CD4-positive, alpha-beta T cell treated with Interleukin-10 for 1 hour (primary cell): ENCODE measurements around the gene GRAMD2A.

Experiments used
- DNase-seq: peaks from one replicate; pipeline ENCODE4 v3.0.0-alpha.2; 2020

The GRAMD2A gene

DNA sequence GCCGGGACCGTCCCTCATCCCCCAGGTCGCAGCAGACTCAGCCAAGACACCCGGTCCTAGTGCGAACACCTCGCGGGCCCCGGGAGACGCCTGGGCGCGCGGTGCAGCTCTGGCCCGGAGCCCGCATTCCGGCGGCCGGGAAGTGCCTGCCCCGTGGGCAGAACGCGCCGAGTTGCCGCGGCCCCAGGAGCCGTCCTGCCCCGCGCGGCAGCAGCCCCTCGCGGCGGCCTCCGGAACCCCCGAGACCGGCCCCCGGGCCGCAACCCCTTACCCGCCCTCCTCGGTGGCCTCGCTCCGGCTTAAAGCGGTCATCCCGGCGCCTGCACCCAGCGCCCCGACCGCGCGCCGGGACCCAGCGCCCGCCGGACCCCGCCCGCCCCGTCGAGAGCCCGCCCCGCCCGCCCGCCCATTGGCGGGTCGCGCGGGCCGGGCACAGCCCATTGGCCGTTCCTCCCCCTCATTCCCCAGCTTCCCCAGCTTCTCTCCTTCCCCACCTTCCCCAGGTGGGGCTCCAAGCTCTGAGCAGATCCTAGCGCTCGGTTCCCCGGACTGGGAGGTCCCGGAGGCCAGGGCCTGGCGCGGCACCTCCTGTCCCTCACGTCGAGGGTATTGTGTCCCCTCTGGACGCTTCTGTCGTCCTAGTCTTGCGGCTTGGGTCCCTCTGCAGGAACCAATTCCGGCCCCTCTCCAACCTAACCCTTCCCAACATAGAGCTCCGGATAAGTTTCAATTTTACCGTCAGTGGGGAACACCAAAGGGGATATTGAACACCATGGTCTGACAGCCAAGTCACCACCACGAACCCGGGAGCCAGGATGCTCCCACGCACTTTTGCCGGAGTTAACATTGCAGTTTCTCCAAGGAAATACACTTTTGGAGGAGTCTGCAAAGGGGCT is at the start of gene GRAMD2A:
Gene GRAMD2A (minus strand): TSS at position 328 of the 896 bp plus-strand sequence.
- peak; percentile 11 for DNase-seq

DNA sequence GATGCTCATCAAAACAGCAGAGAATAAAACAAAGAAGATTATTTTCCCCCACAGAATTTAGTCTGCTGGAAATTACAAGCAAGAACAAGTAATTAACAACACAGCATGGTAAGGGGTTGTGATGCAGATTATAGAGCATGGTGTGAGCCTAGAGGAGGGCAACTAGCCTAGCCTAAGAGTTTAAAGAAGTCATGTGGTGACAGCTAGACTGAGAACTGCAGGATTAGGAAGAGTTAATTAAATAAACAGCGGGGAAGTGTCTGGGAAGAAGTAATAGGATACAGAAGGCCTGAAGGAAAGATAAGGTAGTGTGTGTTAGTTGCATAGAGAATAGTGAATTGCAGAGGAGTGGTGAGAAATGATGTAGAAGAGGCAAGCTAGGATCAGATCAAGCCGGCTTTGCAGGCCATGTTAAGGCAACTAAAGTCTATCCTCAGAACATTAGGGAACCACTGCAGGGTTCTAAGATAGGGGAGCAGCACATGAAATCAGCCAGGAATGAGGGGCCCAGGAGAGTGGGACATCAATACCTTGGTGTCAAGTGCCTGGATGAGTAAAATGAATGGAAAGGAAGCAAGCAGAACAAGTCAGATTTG is 45.3 kb upstream of the GRAMD2A start:
- no peak for DNase-seq

DNA sequence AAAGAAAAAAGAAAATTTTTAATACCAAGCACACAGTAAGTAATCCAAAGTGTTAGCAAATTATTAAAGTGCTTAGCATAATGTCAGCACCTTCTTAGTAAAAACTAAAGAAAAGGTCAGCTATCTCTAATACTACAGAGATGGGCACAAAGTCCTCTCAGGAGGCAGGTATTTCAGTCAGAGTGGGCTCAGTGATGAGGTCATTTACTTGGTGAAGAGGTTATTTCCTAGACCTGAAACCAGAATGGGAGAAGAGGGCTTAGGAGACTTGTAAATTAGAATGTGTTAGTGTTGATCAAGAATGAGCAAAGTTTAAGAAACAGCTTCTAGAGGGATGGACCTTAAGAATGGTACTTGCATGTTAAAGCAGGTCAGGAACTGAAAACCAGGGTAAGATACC is 42.1 kb upstream of the GRAMD2A start:
- no peak for DNase-seq

DNA sequence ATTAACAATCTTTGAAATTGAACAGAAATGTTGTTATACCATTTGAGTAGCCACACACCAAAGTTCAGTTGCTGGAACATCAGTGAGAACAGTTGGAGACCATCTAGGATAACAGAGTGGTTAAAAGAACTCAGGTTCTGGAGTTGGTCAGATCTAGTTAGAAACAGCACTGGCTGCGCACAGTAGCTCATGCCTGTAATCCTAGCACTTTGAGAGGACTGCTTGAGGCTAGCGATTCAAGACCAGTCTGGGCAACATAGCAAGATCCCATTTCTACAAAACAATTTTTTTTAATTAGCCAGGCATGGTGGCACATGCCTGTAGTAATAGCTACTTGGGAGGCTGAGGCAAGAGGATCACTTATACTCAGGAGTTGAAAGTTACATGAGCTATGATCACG is 41.0 kb upstream of the GRAMD2A start:
- no peak for DNase-seq

DNA sequence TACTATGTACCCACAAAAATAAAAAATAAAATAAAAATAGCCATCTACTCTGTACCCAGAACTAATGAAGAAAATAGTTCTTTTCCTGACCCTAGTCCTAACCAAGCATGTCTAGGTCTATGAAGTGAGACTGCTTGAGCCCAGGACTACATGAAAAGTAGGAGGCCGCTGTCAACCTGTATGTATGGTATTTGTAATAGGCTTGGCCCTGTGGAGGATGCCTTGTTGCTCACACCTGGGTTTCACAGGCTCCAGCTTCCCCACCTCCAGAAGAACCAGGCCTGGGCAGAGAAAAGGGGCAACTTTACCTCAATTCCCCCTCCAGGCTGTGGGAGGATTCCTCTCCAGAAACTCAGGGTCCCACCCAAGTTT is 40.3 kb upstream of the GRAMD2A start:
- no peak for DNase-seq

DNA sequence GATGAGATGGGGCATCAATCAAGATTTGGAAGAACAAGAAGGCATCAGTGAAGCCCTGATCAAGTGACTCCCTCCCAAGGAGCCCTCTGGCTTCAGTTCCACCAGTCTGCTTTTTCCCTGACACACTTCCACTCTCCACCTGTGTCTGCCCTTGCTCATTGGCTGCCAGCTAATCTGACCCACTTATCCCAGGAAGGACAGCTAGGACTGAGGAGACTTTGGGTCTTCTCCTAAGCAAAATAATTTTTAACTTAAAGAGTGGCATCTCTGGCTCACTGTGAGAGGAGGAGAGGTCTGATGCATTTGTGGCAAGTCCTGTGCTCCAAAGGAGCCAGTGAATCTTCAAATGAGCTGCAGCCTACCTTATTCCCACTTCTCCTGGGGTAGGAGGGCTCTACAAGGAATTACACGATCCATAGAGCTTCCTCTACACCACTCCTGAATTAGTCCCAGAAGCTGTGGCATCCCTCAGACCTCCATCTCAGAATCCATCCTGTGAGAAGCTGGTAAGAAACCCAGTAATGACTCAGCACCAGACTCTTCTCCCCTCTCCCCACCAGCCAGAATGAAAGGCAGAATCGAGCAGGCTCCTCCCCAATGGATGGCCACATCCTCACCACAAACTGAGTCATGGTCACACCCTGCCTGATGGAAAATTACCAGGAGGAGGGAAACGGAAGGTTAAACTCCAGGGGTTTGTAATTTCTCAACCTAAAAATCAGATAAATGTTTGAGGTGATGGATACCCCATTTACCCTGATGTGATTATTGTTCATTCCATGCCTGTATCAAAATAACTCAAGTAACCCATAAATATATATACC is 39.7 kb upstream of the GRAMD2A start:
- peak; percentile 33 for DNase-seq

DNA sequence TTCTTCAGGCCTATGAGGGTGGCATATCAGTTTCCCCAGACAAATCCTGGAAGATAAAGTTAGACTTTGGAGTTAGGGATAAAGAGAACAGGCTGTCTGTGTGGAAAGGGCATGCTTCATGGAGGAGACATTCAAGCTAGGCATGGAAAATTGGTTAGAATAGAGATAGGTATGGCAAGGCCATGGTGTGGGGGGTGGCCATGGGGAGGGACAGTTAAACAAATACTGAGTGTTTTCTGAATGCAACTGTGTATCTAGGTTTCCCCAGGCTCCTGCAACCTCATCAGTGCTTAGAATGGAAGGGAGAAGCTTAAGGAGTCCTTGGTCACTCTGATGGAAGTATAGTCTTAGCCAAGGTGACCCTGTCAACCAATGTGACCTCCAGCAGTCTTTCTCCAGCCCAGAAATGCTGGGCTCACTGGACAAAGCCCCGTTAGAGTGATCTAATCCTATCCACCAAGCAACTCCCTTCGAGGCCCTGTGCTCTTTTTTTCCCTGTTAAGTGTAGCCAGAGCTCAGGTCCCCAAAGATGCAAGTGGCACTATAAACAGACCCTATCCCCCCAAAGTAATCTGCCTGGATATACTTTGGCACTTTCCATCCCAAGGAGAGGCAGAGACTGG is 38.9 kb upstream of the GRAMD2A start:
- no peak for DNase-seq

DNA sequence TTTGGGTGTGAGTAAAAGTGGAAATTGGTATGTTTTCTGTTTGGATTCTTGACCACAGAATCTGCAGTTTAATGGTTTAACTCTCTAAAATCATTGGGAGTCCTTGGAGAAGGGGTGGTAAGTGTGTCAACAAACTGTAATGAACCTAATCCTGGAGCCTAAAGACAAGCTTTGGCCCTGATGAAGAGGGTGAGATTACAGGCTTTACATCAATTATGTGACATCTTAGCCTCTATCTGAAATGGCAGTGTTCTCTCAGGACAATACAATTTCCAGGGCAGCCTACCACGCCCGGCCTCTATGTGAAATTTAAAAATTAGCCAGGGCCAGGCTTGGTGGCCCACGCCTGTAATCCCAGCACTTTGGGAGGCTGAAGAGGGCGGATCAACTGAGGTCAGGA is 37.7 kb upstream of the GRAMD2A start:
- DNase-seq: no peak

DNA sequence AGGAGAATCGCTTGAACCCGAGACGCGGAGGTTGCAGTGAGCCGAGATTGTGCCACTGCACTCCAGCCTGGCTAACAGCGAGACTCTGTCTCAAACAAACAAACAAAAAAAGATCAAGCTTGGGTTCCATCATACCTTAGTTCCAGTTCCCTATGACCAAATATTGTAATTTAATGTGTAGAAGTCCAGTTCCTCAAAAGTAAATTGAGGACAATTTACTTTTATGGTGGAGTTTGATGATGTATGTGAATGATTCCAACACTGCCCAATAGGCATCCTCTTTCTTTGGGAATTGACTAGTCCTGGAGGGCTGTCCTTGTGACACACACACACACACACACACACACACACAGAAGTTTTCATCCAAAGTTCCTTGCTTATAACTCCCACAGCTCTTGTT is 36.2 kb upstream of the GRAMD2A start:
- no peak for DNase-seq

DNA sequence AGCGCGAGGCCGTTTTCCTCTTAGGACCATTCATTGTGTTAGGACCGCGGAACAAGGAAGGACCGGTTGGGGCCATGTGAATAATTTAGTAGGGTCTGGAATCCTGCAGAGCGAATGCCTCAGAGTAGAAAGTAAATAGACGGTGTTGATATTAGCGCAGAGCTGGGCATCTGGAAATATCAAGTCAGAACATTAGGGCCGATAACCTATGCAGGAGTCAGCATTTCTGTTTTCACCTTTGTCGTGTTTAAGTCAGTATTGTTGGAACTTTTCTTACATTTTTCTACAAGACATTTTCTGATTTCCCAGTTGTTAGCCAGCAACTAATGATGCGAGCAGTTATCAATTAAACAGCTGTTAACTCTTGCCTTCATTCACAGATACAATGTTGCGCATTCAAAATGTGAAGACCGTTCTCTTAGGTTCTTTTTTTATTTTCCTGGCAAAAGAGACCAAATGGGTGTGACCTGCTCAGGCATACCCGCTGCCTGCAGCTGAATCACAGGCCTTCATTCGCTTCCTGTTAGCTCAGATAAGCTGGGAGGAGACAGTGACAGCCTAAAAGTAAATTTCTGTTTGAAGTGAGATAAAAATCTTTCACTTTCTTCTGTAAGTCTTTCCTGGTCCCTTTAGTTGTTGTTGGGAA is 34.4 kb upstream of the GRAMD2A start:
- DNase-seq: peak; percentile 73

DNA sequence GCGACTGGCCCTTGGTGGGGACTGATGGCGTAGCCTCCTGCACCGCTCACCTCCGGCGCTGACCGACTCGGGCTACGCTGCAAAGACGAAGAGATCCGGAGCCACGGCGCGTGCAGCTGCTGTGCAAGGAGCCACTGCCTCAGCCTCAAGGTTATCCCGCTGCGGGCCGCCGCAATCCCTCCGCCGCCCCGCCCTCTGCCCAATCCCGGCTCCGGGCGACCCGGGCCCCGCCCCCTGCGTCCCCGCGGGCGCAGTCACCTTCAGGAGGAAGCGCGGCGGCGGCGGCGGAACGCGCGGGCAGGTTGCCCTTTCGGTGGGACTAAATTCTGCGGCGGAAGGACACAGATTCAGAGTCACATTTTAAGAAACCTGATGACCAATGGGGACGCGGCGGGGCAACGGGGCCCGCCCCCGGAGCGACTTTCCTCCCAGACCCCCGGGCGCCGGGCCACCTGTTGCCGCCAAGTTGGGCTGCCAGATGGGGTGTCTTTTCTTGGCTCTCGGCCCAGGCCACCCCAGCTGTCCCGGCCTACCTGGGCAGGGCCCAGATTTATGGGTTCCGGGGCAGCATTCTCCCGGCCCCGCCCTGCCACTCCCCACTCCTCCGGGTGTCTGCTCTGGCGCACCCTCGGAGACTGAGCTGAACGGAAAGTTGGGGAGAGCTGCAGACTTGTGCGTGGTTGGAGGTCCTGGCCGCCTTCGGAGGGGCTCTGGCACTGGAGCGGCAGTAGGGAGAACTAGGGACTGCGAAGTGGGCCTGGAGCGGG is 33.7 kb upstream of the GRAMD2A start, which contains the start of gene PKM:
Gene PKM (minus strand): TSS at position 125 of the 767 bp plus-strand sequence. CDS start 12,093 bp downstream, outside the sequence.
- DNase-seq: peak; percentile 95

DNA sequence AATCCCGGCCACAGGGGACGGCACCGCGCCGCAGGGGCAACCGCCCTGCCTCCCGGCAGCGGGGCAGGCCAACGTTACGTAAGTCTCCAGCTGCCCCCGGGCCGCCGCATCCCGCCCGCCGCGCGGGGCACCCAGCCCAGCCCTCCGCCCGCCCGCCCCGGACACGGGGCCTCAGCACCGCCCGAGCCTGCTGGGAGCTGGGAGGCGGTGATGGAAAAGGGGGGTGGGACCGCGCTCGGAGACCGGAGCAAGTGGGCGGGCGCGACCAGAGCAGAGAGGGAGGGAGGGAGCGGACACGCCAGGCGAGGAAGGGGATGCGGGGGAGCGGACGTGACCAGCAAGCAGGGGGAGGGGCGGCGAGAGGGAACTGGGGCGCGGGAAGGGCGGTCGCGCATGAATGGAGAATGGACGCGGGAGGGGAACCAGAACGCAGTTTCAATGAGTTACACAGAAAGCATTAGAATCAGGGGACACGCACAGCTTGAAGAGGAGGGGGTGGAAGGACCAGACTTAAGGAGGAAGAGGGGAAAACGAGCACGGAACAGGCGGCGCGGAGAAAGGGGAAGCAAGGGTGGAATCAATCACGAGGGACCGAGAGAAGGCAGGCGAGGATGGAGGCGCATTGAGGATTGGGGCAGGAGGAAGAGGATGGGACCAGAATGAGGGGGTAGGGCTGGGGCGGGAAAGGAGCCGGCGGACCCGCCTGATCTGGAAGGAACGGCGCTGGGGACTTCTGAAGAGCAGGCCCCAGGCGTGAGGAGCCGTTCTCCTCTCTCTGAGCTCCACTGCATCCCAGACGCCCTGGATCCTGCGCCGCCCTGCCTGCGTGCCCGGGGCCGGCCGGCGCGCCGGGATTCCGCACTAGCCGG is 32.8 kb upstream of the GRAMD2A start:
- peak; percentile 65 for DNase-seq

DNA sequence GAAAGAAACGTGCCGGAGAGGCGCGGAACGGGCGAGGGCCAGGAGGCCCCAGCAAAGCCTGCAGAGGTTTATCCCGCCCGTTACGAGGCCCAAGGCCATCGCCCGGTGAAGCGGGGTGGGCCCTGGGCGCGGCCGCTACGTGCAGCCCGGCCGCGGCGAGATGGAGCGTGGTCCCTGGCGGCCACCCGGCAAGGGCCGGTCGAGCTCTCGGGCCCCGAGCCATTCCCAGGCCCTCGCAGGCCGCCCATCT is 32.3 kb upstream of the GRAMD2A start:
- no peak for DNase-seq

DNA sequence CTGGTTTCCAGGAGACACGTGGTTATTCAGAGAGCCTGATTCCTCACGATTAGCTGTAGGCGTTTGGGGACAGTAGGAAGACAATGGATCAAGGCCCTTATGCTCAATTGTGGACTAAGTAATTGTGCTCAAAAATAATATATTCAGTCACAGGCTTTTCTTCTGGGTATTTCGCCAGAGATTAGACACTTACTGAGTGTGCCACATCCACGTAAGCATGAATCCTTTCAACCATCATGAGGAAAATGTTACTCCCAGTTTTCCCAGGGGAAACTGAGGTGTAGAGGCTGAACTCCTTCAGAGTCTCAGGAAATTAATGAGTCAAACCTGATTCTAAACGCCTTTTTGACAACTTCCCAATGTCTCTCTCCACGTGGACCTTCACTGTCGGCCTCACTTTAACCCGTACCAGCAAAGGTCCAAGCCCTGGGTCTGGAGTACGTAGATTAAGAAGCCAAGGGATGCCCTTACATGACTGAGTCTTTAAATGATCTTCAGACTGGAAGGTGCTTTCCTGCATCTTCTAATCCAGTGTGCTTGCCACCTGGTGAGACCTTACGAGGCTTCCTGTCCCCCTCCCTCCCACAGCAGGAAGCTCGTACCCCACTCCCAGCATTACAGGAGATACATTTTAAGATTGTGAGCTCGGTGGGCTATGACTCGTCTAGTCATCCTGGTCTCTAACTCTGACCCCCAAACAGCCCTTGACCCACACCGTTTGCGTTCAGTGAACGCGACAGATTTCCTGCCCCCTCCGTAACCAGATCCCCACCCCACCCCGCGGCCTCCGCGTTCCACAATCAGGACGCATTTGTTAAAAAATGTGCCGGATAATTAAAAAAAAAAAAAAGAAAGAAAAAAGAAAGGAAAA is 31.7 kb upstream of the GRAMD2A start:
- DNase-seq: peak; percentile 60

DNA sequence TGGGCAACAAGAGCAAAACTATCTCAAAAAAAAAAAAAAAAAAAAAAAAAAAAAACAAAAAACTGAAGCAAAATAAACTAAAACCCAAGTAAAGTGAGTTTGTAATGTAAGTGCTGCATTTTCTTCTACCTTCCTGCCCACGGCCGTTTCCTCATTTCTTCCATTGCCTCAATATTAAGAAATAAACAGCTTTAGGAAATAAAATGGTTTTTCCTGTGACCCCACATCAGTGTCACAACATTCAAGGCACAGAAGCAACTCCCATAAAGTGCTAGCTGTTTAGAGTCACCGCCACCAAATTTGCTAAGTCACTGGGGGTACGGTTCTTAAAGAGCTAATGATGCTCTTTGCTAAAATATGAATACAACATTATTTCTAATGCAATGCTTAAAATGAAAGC is 30.1 kb upstream of the GRAMD2A start:
- no peak for DNase-seq

DNA sequence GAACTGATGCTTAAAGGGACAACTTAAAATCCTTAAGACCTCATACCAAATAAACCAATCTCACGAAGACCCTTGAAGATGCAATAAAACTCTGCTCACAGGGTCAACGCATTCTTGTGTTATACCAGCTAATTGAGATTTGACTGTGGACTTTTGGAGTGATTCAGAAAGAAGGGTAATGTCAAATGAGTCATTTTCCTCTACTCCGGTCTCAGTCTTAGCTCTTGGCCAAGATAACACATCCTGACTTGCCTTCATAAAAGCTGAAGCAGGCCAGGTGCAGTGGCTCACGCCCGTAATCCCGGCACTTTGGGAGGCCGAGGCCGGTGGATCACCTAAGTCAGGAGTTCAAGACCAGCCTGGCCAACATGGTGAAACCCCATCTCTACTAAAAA is 29.6 kb upstream of the GRAMD2A start:
- peak; percentile 34 for DNase-seq

DNA sequence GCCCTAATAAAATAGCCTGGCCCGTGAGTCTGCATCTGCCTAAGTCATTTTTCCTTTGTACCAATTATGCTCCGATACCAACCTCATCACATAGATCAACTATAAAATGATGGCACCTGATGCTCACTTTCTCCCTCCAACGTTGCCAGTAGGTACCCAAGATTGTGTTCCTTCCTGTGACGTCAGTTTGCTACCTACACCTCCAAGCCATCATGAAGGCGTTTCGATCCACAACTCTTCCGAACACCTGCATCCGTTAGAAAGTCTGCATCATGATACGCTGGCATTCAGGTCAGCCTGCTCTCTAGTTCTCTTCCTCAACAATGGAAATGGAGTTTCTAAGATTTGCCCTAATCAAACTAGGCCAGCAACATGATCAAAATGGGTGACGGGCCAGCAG is 25.7 kb upstream of the GRAMD2A start:
- no peak for DNase-seq

DNA sequence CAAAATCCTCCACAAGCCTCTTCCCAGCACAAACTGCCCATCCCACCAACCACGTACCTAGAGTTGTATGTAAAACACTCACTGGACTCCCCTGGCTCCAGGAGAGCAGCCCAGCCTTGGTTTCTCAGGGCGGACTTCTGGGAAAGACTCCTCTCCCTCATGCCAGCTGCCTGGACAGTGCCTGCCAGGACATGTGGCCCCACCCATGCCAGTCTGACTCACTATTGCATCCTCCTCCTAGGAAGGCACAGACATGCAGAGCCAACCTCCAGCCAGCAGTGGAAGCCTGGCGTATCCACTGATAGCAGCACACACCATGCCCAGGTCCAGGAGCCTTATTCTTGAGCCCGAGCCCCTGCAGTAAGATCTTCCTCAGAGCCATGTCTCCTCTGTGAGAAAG is 24.8 kb upstream of the GRAMD2A start:
- DNase-seq: no peak

DNA sequence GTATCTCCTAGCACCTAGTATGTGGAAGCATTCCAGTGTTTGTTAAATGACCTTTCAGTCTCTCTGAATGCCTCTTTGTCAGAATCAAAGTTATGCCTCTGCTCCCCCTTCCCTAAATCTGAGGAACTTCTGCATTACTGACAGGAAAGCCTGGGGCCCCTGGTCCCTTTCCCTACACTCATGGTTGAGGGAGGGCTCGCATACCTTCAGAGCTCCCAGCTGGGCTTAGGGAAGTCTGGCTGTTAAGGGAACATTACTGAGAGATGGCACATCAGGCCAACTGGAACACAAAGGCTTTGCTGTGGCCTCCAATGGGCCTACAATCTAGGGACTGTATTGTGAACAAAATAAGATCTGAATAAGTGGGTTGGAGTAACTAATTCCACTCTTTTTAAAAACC is 23.1 kb upstream of the GRAMD2A start:
- no peak for DNase-seq

DNA sequence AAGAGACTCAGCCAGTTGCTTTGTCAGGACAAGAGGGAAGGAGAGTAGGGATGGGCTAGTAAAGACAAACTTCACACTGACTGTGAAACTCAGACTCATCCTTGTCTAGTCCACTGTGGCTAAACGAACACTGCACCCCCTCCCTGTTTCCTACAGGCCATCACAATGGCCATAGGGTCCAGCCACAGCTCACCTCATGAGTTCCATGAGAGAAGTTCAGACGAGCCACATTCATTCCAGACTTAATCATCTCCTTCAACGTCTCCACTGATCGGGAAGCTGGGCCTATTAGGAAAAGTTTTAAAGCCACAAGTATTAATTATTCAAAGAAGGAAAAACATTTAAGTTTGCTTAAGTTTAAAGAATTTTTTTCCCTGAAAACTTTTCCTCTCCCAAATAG is 19.6 kb upstream of the GRAMD2A start:
- no peak for DNase-seq
